GM23248 (cell line): ENCODE results near the gene SND1.

Source experiments
- EZH2 ChIP-seq: fragments of 200-600 bp; sonication (generic); IDR thresholded peaks from 2 replicates; pipeline ENCODE4 v1.6.1; 2018; ENCODE audit warnings: antibody characterized with exemption, mild to moderate bottlenecking; ENCODE audit not compliant: insufficient read depth, poor library complexity, severe bottlenecking
- EZH2phosphoT487 ChIP-seq: fragments of 200-600 bp; sonication (generic); IDR thresholded peaks from 2 replicates; pipeline ENCODE4 v1.6.1; 2018; ENCODE audit warnings: antibody characterized with exemption, moderate library complexity, mild to moderate bottlenecking, low read depth; ENCODE audit not compliant: insufficient read depth

DNA sequence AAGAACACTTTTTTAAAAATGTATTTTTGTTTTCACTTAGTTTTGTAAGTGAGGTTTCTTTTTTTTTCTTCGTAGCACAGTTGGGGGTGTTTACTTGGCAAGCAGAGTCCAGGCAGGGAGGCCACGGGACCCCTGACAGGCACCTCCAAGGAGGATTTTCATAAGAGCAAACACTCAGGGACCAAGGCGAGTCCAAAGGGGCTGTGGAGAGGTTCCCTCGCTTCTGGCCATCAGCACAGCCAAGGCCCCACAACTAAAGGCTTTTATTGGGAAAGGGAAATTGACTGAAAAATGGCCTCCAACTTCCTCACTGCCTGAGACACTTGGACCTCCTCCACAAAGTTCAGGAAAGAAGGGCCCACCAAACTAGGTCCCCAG is 205.5 kb downstream of the SND1 start:
- no peak for TF ChIP-seq EZH2
- no peak for TF ChIP-seq EZH2phosphoT487
